Coronary artery (tissue), 2 donors: ENCODE results near the gene PYROXD2.

Experiments used
- DNase-seq: peaks from one replicate; pipeline ENCODE4 v3.0.0-alpha.2; 2017; ENCODE audit warnings: low spot score
- H3K27ac ChIP-seq, 2 donors: fragments of 200-600 bp; sonication (generic); one replicate each; pipeline ENCODE4 v1.5.1; 2016 to 2019
- H3K4me3 ChIP-seq: fragments of 200-600 bp; sonication (generic); 2 replicates; pipeline ENCODE4 v1.5.1; 2016; ENCODE audit warnings: mild to moderate bottlenecking, moderate library complexity
- CTCF ChIP-seq: fragments of 200-600 bp; sonication (generic); IDR thresholded peaks from one replicate; pipeline ENCODE4 v1.5.1; 2019; ENCODE audit warnings: antibody characterized with exemption

The PYROXD2 gene

GRCh38 chr10:98382691-98383101, 32.3 kb downstream of the PYROXD2 start:
- Histone ChIP-seq H3K27ac (no peak overlapping the region), H3K4me3 (no peak overlapping the region)
- no peak for TF ChIP-seq CTCF
- no peak for DNase-seq

- no peak overlapping the region for H3K27ac ChIP-seq
- TF ChIP-seq CTCF: no peak
- DNase-seq: no peak
These were observed 34.3 kb downstream of the PYROXD2 start for GRCh38 chr10:98380493-98381339.

GRCh38 chr10:98378722-98379121, 36.3 kb downstream of the PYROXD2 start:
- no peak for TF ChIP-seq CTCF
- Histone ChIP-seq H3K27ac (no peak overlapping the region), H3K4me3 (no peak overlapping the region)
- DNase-seq: no peak

More at GRCh38 chr10:98380493-98381339, 34.3 kb downstream of the PYROXD2 start:
- no peak overlapping the region for H3K4me3 ChIP-seq

GRCh38 chr10:98377536-98377935, 37.4 kb downstream of the PYROXD2 start:
- Histone ChIP-seq H3K4me3 (no peak overlapping the region), H3K27ac (no peak overlapping the region)
- no peak for TF ChIP-seq CTCF
- DNase-seq: no peak

GRCh38 chr10:98377001-98377400, 38.0 kb downstream of the PYROXD2 start:
- no peak overlapping the region for H3K4me3 ChIP-seq
- TF ChIP-seq CTCF: no peak
- no peak overlapping the region for H3K27ac ChIP-seq
- DNase-seq: no peak

- TF ChIP-seq CTCF: no peak
- no peak overlapping the region for H3K4me3 ChIP-seq
- DNase-seq: no peak
- H3K27ac ChIP-seq: no peak overlapping the region
These were observed 38.5 kb downstream of the PYROXD2 start for GRCh38 chr10:98376485-98376884.
